Skeletal muscle tissue (tissue), 4 donors: ENCODE results near the gene MON1A. TPM values are rescaled to one million over a fixed set of nuclear protein-coding genes. Genes with fewer than 3 reads are reported as not detected.
A peak's percentile ranks its signal among the peaks of the same experiment; 100 is the strongest.
"Not testable (repeated sequence)": the region's sequence is repeated elsewhere in the genome, so short reads cannot be mapped to it uniquely, and the experiment has no call there.

Experiments used
- H3K27ac ChIP-seq: one replicate; pipeline ENCODE4 v1.7.0; 2013; ENCODE audit warnings: mild to moderate bottlenecking, low read depth, low read length, inconsistent platforms
- H3K27me3 ChIP-seq, 3 donors: one replicate each; pipeline ENCODE4 v1.7.0; 2013; ENCODE audit warnings: low read length in 3 of 3; ENCODE audit not compliant: control insufficient read depth in 3 of 3, insufficient read depth in 3 of 3
- H3K36me3 ChIP-seq, 3 donors: one replicate each; pipeline ENCODE4 v1.7.0; 2013; ENCODE audit warnings: low read length in 3 of 3; ENCODE audit not compliant: control insufficient read depth in 3 of 3, insufficient read depth in 3 of 3
- H3K4me1 ChIP-seq, 3 donors: one replicate each; pipeline ENCODE4 v1.7.0; 2013; ENCODE audit warnings: low read length in 3 of 3, mild to moderate bottlenecking in 3 of 3; ENCODE audit not compliant: control insufficient read depth in 3 of 3, insufficient read depth in 3 of 3
- H3K4me3 ChIP-seq, 3 donors: one replicate each; pipeline ENCODE4 v1.7.0; 2013; ENCODE audit warnings: low read length in 3 of 3
- H3K9ac ChIP-seq, 3 donors: one replicate each; pipeline ENCODE4 v1.7.0; 2013; ENCODE audit warnings: low read length in 3 of 3, mild to moderate bottlenecking in 3 of 3, moderate library complexity in 2 of 3, low read depth in 1 of 3
- H3K9me3 ChIP-seq, 3 donors: one replicate each; pipeline ENCODE4 v1.7.0; 2013; ENCODE audit warnings: low read length in 3 of 3; ENCODE audit not compliant: control insufficient read depth in 3 of 3
- total RNA-seq: library from RNA; depleted of rRNA; stranded (reverse); fragments of >200 nt; gene quantifications from one replicate; pipeline ENCODE4 v1.2.3, GENCODE V29; 2014
- donor health status: Osteomylitis.

MON1A gene
- total RNA-seq, 1 donor from 2014 or later: 5.7 TPM

DNA sequence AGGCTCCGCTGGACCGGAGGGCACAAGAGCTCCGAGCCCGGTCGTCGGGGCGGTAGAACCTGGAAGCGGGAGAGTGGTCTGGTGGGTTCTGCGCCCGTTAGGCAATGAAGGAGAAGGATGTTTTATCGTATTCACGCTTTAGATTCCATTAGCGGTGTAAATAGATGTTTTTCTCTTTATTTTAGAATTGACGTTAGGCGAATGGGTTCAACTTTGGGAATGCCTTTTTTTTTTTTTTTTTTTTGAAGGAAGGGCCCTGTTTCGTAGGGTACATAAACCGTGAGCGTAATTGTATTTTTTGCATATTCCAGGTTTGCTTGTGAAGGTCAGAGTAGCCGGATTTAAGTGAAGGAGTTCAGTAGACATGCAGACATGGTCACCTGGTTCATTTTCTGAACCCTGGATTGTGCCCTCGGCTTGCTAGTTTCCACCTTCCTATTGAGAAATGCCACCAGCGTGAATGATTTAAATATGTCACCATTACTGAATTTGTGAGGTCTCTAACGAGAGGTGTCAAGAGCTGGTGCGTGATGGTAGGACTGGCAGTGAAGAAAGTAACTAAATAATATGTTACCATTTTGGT is 11.1 kb upstream of the MON1A start:
- no peaks in the 10 kb centered on the region for H3K9me3 ChIP-seq
- peak overlapping the region; percentile 94 for H3K27ac ChIP-seq
- H3K4me3 ChIP-seq: peak overlapping the region; percentile 89 to 96 (median 92)
- peaks cover 8 to 16% (median 12%) of the 10 kb centered on the region in 3 donors for H3K4me1 ChIP-seq
- peak overlapping the region; percentile 93 to 96 (median 93) for H3K9ac ChIP-seq
- H3K36me3 ChIP-seq: peaks cover 0 to 5% (median 0%) of the 10 kb centered on the region in 3 donors
- H3K27me3 ChIP-seq: no peaks in the 10 kb centered on the region

DNA sequence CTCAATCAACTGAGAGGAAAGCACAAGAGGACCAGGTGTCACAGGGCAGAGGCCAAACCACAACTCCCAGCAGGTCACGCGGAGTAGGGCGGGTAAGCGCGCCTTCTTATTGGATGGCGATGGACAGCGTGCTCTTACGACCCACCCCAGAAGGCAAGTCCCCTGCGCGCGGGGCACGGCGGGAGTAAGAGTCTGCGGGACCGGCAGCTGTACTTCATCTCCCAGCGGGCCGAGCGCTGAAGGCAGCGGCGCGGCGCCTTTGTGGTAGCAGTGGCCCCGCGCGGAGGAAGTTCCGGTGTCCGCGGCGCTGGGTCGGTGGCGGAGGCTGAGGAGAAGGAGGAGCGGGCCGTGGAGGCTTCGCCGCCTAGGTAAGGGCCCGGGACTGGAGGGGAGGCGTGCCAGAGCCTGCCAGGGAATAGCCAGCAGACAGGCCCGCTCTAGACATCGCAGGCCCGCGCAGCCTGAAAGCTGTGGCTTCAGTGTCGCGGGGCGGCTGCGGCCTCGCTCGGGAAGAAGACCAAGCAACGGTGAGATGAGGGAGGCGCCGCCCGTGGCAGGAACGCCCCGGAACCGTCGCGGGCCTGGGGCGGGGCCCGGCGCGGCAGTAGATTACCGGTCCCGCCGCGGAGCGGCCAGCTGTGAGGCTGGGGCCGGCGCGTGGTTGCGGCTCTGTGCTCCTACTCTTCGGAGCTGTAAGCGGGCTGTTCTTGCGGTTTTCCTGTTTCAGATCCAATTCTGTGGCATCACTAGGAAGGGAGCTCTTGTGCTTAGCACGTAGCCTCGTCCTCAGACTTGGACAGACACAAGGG is 10.5 kb upstream of the MON1A start, which contains the start of gene RBM6:
TSS of gene RBM6 (plus strand) at position 293 of the 809 bp plus-strand sequence. CDS start 22,492 bp downstream, outside the sequence.
- Histone ChIP-seq H3K9ac (peak within 1 kb of the TSS; percentile 93 to 96 (median 93)), H3K36me3 (peaks cover 0 to 5% (median 0%) of the 10 kb centered on the region in 3 donors), H3K9me3 (no peaks in the 10 kb centered on the region), H3K4me1 (peaks cover 8 to 16% (median 12%) of the 10 kb centered on the region in 3 donors), H3K27me3 (no peaks in the 10 kb centered on the region), H3K27ac (peak within 1 kb of the TSS; percentile 94), H3K4me3 (peak within 1 kb of the TSS; percentile 89 to 96 (median 92))

DNA sequence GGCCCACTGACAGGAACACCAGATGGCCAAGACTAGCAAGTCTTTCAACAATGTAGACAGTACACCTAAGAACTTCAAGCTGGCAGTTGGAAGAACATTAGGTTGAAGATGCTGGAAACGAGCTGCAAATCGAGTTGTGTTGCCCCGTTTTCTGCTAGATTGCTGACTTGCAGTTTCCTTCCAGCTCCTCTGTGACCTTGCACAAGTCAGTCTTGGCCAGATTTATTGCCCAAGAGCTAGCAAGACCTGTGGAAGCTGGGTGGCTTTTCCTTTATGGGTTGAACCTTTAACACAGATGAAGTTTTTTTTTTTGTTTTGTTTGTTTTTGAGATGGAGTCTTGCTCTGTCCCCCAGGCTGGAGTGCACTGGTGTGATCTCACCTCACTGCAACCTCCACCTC is 7.5 kb upstream of the MON1A start:
- Histone ChIP-seq H3K4me3 (no peak overlapping the region), H3K4me1 (peaks cover 8 to 12% (median 11%) of the 10 kb centered on the region in 3 donors), H3K9me3 (no peaks in the 10 kb centered on the region), H3K27ac (no peak overlapping the region), H3K27me3 (no peaks in the 10 kb centered on the region), H3K9ac (no peak overlapping the region), H3K36me3 (no peaks in the 10 kb centered on the region)

DNA sequence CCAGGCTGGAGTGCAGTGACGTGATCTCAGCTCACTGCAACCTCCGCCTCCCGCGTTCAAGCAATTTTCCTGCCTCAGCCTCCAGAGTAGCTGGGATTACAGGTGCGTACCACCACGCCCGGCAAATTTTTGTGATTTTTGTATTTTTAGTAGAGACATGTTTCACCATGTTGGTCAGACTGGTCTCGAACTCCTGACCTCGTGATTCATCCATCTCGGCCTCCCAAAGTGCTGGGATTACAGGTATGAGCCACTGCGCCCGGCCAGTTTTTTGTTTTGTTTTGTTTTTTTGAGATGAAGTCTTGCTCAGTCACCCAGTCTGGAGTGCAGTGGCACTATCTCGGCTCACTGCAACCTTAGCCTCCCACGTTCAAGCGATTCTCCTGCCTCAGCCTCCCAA is 2.7 kb upstream of the MON1A start:
- not testable (repeated sequence) for H3K9ac ChIP-seq, H3K4me3 ChIP-seq, H3K27me3 ChIP-seq, H3K27ac ChIP-seq, H3K9me3 ChIP-seq, H3K36me3 ChIP-seq
- peaks cover 15 to 29% (median 18%) of the 10 kb centered on the region in 3 donors for H3K4me1 ChIP-seq

DNA sequence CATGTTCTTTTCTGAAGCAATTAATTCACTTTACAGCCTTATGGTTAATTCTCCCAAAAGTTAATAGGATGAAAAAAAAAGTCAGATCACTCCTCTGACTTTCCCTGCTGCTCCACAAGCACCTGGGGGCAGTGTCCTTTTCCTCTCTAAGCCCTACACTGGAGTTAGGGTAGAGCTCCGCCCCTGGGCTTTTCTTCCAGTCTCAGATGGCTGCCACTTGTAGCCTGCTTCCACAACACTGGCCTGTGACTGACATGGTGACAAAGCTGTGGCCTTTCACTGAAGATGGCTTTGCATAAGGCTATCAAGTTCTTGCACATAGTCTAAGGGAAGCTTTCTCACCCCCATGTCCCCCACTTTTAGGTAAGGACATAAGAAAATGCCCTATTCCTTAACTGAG is 1.3 kb upstream of the MON1A start:
- no peak overlapping the region for H3K4me3 ChIP-seq
- no peaks in the 10 kb centered on the region for H3K9me3 ChIP-seq
- H3K27ac ChIP-seq: peak overlapping the region; percentile 95
- peaks cover 0 to 2% (median 0%) of the 10 kb centered on the region in 3 donors for H3K36me3 ChIP-seq
- peaks cover 15 to 29% (median 18%) of the 10 kb centered on the region in 3 donors for H3K4me1 ChIP-seq
- H3K27me3 ChIP-seq: no peaks in the 10 kb centered on the region
- H3K9ac ChIP-seq: peak overlapping the region in 2 of 3 donors; percentile 33 to 95

DNA sequence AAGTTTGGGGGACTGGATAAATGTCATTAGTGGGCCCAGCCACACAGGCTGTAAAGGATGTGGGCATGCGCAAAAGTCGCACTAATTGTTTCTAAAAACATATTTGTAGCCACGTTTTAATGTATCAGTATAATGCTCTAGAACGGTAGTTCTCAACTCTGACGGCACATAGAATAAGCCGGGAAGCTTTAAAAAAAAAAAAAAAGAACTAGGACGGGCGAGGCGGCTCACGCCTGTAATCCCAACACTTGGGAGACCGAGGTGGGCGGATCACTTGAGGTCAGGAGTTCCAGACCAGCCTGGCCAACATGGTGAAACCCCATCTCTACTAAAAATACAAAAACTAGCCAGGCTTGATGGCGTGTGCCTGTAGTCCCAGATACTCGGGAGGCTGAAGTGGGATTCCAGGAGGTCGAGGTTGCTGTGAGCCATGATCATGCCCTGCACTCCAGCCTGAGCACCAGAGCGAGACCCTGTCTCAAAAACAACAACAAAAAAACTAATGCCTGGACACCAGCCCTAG is 618 bp upstream of the MON1A start:
- H3K4me1 ChIP-seq: peaks cover 15 to 29% (median 18%) of the 10 kb centered on the region in 3 donors
- no peaks in the 10 kb centered on the region for H3K27me3 ChIP-seq
- H3K36me3 ChIP-seq: peaks cover 0 to 5% (median 0%) of the 10 kb centered on the region in 3 donors
- no peaks in the 10 kb centered on the region for H3K9me3 ChIP-seq
- peak overlapping the region; percentile 95 for H3K27ac ChIP-seq
- H3K4me3 ChIP-seq: peak overlapping the region; percentile 85 to 92 (median 90)
- H3K9ac ChIP-seq: peak overlapping the region; percentile 94 to 95 (median 95)

DNA sequence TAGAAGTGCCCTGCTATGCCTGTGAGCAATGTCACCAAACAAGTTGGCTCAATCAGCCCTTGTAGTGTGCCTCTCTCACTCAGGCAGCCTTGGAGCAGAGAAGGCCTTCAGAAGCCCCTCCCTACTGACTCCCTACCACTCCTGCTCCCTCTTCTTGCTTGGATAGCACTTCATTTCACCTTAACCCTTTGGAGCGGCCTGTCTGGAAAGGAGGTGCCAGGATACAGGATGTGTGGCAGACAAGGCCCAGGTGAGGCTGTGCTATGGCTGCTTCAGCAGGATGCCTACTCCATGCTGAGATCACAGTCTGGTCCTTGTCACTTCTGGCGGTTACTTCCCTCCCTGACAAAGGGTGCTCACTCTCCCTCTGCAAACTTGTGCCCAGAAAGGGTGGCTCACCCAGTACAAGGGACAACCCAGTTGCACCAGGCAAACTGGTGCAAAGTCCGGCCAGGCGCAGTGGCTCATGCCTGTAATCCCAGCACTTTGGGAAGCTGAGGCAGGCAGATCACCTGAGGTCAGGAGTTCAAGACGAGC is 1.1 kb downstream of the MON1A start:
- no peak overlapping the region for H3K27ac ChIP-seq
- H3K27me3 ChIP-seq: no peaks in the 10 kb centered on the region
- peak overlapping the region in 2 of 3 donors; percentile 29 to 43 for H3K4me3 ChIP-seq
- peaks cover 15 to 34% (median 18%) of the 10 kb centered on the region in 3 donors for H3K4me1 ChIP-seq
- H3K9ac ChIP-seq: peak overlapping the region; percentile 23 to 68 (median 64)
- H3K36me3 ChIP-seq: peaks cover 0 to 5% (median 0%) of the 10 kb centered on the region in 3 donors
- H3K9me3 ChIP-seq: no peaks in the 10 kb centered on the region

DNA sequence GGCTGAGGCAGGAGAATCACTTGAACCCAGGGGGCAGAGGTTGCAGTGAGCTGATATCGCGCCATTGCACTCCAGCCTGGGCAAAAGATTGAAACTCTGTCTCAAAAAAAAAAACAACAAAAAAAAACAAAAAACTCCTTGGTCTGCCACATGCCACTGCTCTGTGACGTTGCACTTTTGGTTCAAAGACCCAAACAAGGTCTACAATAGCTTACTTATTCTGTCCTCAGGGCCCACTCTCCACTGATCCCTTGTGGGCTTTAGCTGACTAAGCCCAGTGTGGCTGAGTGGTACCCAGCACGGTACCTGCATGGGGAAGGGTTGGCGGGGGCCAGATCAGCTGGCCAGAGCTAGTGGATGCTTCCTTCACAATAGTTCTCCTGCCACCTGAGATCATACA is 1.8 kb downstream of the MON1A start:
- Histone ChIP-seq H3K27me3 (no peaks in the 10 kb centered on the region), H3K4me3 (no peak overlapping the region), H3K9me3 (no peaks in the 10 kb centered on the region), H3K36me3 (peaks cover 0 to 5% (median 0%) of the 10 kb centered on the region in 3 donors), H3K9ac (peak overlapping the region in 1 of 3 donors; percentile 23), H3K4me1 (peaks cover 15 to 34% (median 18%) of the 10 kb centered on the region in 3 donors), H3K27ac (no peak overlapping the region)

DNA sequence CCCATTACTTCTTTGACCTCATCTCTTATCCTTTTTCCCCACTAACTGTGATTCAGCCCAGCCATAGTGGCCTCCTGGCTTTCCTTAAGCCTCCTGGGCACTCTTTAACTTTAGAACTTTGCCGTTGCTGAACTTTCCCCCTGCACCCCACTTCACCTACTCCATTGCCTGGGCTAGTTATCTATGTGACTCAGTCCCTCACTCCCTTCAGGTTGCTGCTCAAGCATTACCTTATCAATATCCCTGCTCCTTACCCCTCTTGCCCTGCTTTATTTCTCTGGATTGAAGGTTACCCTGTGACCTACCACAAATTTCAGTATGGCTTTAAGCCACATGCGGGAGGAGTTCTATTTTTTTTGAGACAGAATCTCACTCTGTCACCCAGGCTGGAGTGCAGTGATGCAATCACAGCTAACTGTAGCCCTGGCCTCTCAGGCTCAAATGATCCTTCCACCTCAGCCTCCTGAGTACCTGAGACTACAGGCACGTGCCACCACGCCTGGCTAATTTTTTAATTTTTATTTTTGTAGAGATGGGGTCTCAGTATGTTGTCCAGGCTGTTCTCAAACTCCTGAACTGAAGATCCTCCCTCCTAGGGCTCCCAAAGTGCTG is 3.4 kb downstream of the MON1A start:
- Histone ChIP-seq H3K27ac (no peak overlapping the region), H3K4me1 (peaks cover 15 to 34% (median 18%) of the 10 kb centered on the region in 3 donors), H3K36me3 (peaks cover 0 to 5% (median 0%) of the 10 kb centered on the region in 3 donors), H3K4me3 (no peak overlapping the region), H3K9ac (no peak overlapping the region), H3K9me3 (no peaks in the 10 kb centered on the region), H3K27me3 (no peaks in the 10 kb centered on the region)
